ENCODE results near the gene ZNF730. TPM values are rescaled to one million over a fixed set of nuclear protein-coding genes. Genes with fewer than 3 reads are reported as not detected.
"Not testable (repeated sequence)": the region's sequence is repeated elsewhere in the genome, so short reads cannot be mapped to it uniquely, and the experiment has no call there.

The ZNF730 gene
- polyA plus RNA-seq, 1 donor (not counting 4 experiments of a cell fraction or from before 2014, with no cell fraction given), result 0.08 TPM

- H3K9me1 ChIP-seq (ENCODE audit: control insufficient read depth, extremely low read depth, insufficient read depth, low read length), result no peaks in the 10 kb centered on the region
- H4K20me1 ChIP-seq (ENCODE audit: control insufficient read depth, extremely low read depth, insufficient read depth, low read length), result no peaks in the 10 kb centered on the region
- dilution Hi-C loops (cut with MboI; ENCODE audit: extremely low pct_ligation_motif_present, low sequenced_read_pairs), result no loop called here
- H3K27ac ChIP-seq (ENCODE audit: control insufficient read depth, insufficient read depth, low read length), result no peak overlapping the region
- H3K36me3 ChIP-seq (ENCODE audit: control insufficient read depth in 2 of 2, extremely low read depth in 1 of 2, insufficient read depth in 2 of 2, low read length in 2 of 2), result no peaks in the 10 kb centered on the region
- FAIRE-seq (no peak), DNase-seq (ENCODE audit: low read depth, low spot score) (no peak)
- H3K9ac ChIP-seq (ENCODE audit: control insufficient read depth, extremely low read depth, insufficient read depth, low read length), result no peak overlapping the region
- no peak for TF ChIP-seq EZH2 (IDR thresholded peaks at IDR 0.05; ENCODE audit: low read length)
- H3K4me3 ChIP-seq (ENCODE audit: control insufficient read depth in 2 of 3, extremely low read depth in 1 of 3, insufficient read depth in 2 of 3, low read depth in 1 of 3, low read length in 3 of 3), result no peak overlapping the region
- no peak overlapping the region for H3K4me2 ChIP-seq (ENCODE audit: control insufficient read depth, extremely low read depth, insufficient read depth, low read depth, low read length)
- no peaks in the 10 kb centered on the region for H3K27me3 ChIP-seq (ENCODE audit: control insufficient read depth, extremely low read depth, insufficient read depth, low read length)
- H2AFZ ChIP-seq (ENCODE audit: control insufficient read depth, low read length), result no peak overlapping the region
- H3K79me2 ChIP-seq (ENCODE audit: control insufficient read depth, insufficient read depth, low read length), result no peaks in the 10 kb centered on the region
- no peaks in the 10 kb centered on the region for H3K4me1 ChIP-seq (ENCODE audit: control insufficient read depth, extremely low read depth, insufficient read depth, low read length)
- H3K9me3 ChIP-seq (ENCODE audit: control insufficient read depth, low read depth, low read length), result peaks cover 4% of the 10 kb centered on the region
Observed at GRCh38 chr19:23118400-23118799, 1.6 kb downstream of the ZNF730 start.

- H3K27ac ChIP-seq (ENCODE audit: control insufficient read depth, insufficient read depth, low read length); DNase-seq (ENCODE audit: low read depth, low spot score); FAIRE-seq; H3K4me3 ChIP-seq (ENCODE audit: control insufficient read depth in 2 of 3, extremely low read depth in 1 of 3, insufficient read depth in 2 of 3, low read depth in 1 of 3, low read length in 3 of 3); H3K9me1 ChIP-seq (ENCODE audit: control insufficient read depth, extremely low read depth, insufficient read depth, low read length); H3K27me3 ChIP-seq (ENCODE audit: control insufficient read depth, extremely low read depth, insufficient read depth, low read length); H3K9ac ChIP-seq (ENCODE audit: control insufficient read depth, extremely low read depth, insufficient read depth, low read length); H3K4me1 ChIP-seq (ENCODE audit: control insufficient read depth, extremely low read depth, insufficient read depth, low read length); H3K36me3 ChIP-seq (ENCODE audit: control insufficient read depth in 2 of 2, extremely low read depth in 1 of 2, insufficient read depth in 2 of 2, low read length in 2 of 2); H2AFZ ChIP-seq (ENCODE audit: control insufficient read depth, low read length); H3K9me3 ChIP-seq (ENCODE audit: control insufficient read depth, low read depth, low read length); H3K4me2 ChIP-seq (ENCODE audit: control insufficient read depth, extremely low read depth, insufficient read depth, low read depth, low read length); H3K79me2 ChIP-seq (ENCODE audit: control insufficient read depth, insufficient read depth, low read length); H4K20me1 ChIP-seq (ENCODE audit: control insufficient read depth, extremely low read depth, insufficient read depth, low read length); dilution Hi-C loops (cut with MboI; ENCODE audit: extremely low pct_ligation_motif_present, low sequenced_read_pairs): not testable (repeated sequence)
Observed at GRCh38 chr19:23134211-23134610, 17.4 kb downstream of the ZNF730 start.

- DNase-seq (ENCODE audit: low read depth, low spot score), result no peak
- no peak for FAIRE-seq
- dilution Hi-C loops (cut with MboI; ENCODE audit: extremely low pct_ligation_motif_present, low sequenced_read_pairs), result no loop called here
Observed at GRCh38 chr19:23145617-23146415, 29.0 kb downstream of the ZNF730 start.

More at GRCh38 chr19:23145617-23146415, 29.0 kb downstream of the ZNF730 start:
- no peaks in the 10 kb centered on the region for H3K79me2 ChIP-seq (ENCODE audit: control insufficient read depth, insufficient read depth, low read length)
- no peak overlapping the region for H3K9ac ChIP-seq (ENCODE audit: control insufficient read depth, extremely low read depth, insufficient read depth, low read length)
- no peak overlapping the region for H3K4me2 ChIP-seq (ENCODE audit: control insufficient read depth, extremely low read depth, insufficient read depth, low read depth, low read length)
- no peak overlapping the region for H3K27ac ChIP-seq (ENCODE audit: control insufficient read depth, insufficient read depth, low read length)
- H3K9me3 ChIP-seq (ENCODE audit: control insufficient read depth, low read depth, low read length), result no peaks in the 10 kb centered on the region
- no peaks in the 10 kb centered on the region for H3K9me1 ChIP-seq (ENCODE audit: control insufficient read depth, extremely low read depth, insufficient read depth, low read length)
- no peaks in the 10 kb centered on the region for H3K36me3 ChIP-seq (ENCODE audit: control insufficient read depth in 2 of 2, extremely low read depth in 1 of 2, insufficient read depth in 2 of 2, low read length in 2 of 2)
- H3K27me3 ChIP-seq (ENCODE audit: control insufficient read depth, extremely low read depth, insufficient read depth, low read length), result no peaks in the 10 kb centered on the region
- H3K4me1 ChIP-seq (ENCODE audit: control insufficient read depth, extremely low read depth, insufficient read depth, low read length), result no peaks in the 10 kb centered on the region
- no peak for TF ChIP-seq EZH2 (IDR thresholded peaks at IDR 0.05; ENCODE audit: low read length)
- TF ChIP-seq CTCF (optimal IDR thresholded peaks at IDR 0.05 in 1 of 3, IDR thresholded peaks at IDR 0.05 in 1 of 3, conservative IDR thresholded peaks at IDR 0.05 in 1 of 3; ENCODE audit: extremely low read depth in 1 of 3, insufficient read depth in 2 of 3, low read length in 3 of 3), result no peak
- H3K4me3 ChIP-seq (ENCODE audit: control insufficient read depth in 2 of 3, extremely low read depth in 1 of 3, insufficient read depth in 2 of 3, low read depth in 1 of 3, low read length in 3 of 3), result no peak overlapping the region
- H2AFZ ChIP-seq (ENCODE audit: control insufficient read depth, low read length), result no peak overlapping the region
- no peaks in the 10 kb centered on the region for H4K20me1 ChIP-seq (ENCODE audit: control insufficient read depth, extremely low read depth, insufficient read depth, low read length)
